GM12878 (cell line): ENCODE data around the gene GPC6. TPM values are rescaled to one million over a fixed set of nuclear protein-coding genes. Genes with fewer than 3 reads are reported as not detected.

Experiments
- ATAC-seq: fragments of 200-7000 bp; cut with Tn5 transposase; 3 replicates; pipeline ENCODE4 v1.9.1; 2020; ENCODE audit warnings: mild to moderate bottlenecking, moderate library complexity
- BruUV-seq: library from RNA; stranded (reverse); fragments of 400-500 nt; replicated peaks from 2 replicates; lab custom pipeline; 2021; lab: Mats Ljungman, UMichigan
- CTCF ChIA-PET: fragments of 300-600 bp; sonication (Branson Sonifier 250); formaldehyde crosslinking; extraction: SDS; loops from one replicate; lab custom pipeline; 2021; ENCODE audit warnings: inconsistent platforms; lab: Yijun Ruan, JAX
- POLR2A ChIA-PET: fragments of 350-600 bp; formaldehyde crosslinking; extraction: SDS; loops from one replicate; lab custom pipeline; 2021; ENCODE audit warnings: inconsistent platforms; lab: Charles Lee
- RAD21 ChIA-PET: fragments of 300-600 bp; sonication (Branson Sonifier 250); formaldehyde crosslinking; loops from one replicate; lab custom pipeline; 2023; ENCODE audit warnings: antibody characterized with exemption; ENCODE audit not compliant: unreplicated experiment; lab: Charles Lee
- SMC1A ChIA-PET: fragments of 300-600 bp; sonication (Branson Sonifier 250); formaldehyde crosslinking; loops from one replicate; lab custom pipeline; 2023; ENCODE audit not compliant: unreplicated experiment, uncharacterized antibody; lab: Charles Lee
- DNase-seq: peaks from one replicate; pipeline ENCODE4 v3.0.0-alpha.2; 2011; ENCODE audit warnings: low read depth, low spot score
- FAIRE-seq: peaks from 3 replicates; lab custom pipeline; 2011; peaks lifted over from hg19 to GRCh38; lab: Jason Lieb, UNC
- H2AFZ ChIP-seq: 2 replicates; pipeline ENCODE4 v1.6.0; 2011; ENCODE audit warnings: low read depth, low read length, control low read depth; ENCODE audit not compliant: control insufficient read depth
- H3K27ac ChIP-seq: 2 replicates; pipeline ENCODE4 v1.5.1; 2011; ENCODE audit warnings: control low read depth; ENCODE audit not compliant: control insufficient read depth, insufficient read depth
- H3K27me3 ChIP-seq, 2 experiments: replicated peaks in 1 of 2; 2 replicates each; pipeline versions ENCODE4 v1.6.0 to v1.6.1; 2011; ENCODE audit warnings: low read length in 1 of 2; ENCODE audit not compliant: control insufficient read depth in 2 of 2, insufficient read depth in 2 of 2
- H3K36me3 ChIP-seq, 2 experiments: 2 replicates each; pipeline ENCODE4 v1.5.1; 2011; ENCODE audit warnings: low read length in 1 of 2; ENCODE audit not compliant: control insufficient read depth in 2 of 2, insufficient read depth in 2 of 2
- H3K4me1 ChIP-seq: 2 replicates; pipeline ENCODE4 v1.6.1; 2011; ENCODE audit warnings: mild to moderate bottlenecking, low read length, moderate library complexity, mixed read lengths; ENCODE audit not compliant: control insufficient read depth, insufficient read depth
- H3K4me2 ChIP-seq: 2 replicates; pipeline ENCODE4 v1.6.0; 2011; ENCODE audit warnings: control low read depth; ENCODE audit not compliant: control insufficient read depth, insufficient read depth
- H3K4me3 ChIP-seq: fragments of 200-600 bp; sonication (generic); 2 replicates; pipeline ENCODE4 v1.5.1; 2016
- H3K79me2 ChIP-seq: 2 replicates; pipeline ENCODE4 v1.6.0; 2011; ENCODE audit warnings: low read length; ENCODE audit not compliant: control insufficient read depth, insufficient read depth
- H3K9ac ChIP-seq: 2 replicates; pipeline ENCODE4 v1.8.0; 2011; ENCODE audit warnings: low read length, control low read depth, mixed read lengths; ENCODE audit not compliant: control insufficient read depth, insufficient read depth
- H3K9me3 ChIP-seq: replicated peaks from 3 replicates; pipeline ENCODE4 v1.5.1; 2011; ENCODE audit warnings: mild to moderate bottlenecking, low read length; ENCODE audit not compliant: control insufficient read depth, insufficient read depth
- H4K20me1 ChIP-seq: 2 replicates; pipeline ENCODE4 v1.6.0; 2011; ENCODE audit not compliant: control insufficient read depth, insufficient read depth
- ASH2L ChIP-seq: fragments of 300-600, 200-600 bp; sonication (generic); IDR thresholded peaks from 2 replicates; pipeline ENCODE4 v1.6.1; 2017; ENCODE audit warnings: low read depth, mild to moderate bottlenecking, borderline replicate concordance
- BCL3 ChIP-seq: IDR thresholded peaks from 2 replicates; pipeline ENCODE4 v1.6.1; 2011; ENCODE audit warnings: borderline replicate concordance, low read depth, mild to moderate bottlenecking, moderate library complexity, low read length; ENCODE audit not compliant: insufficient read depth, poor library complexity, severe bottlenecking
- CHD1 ChIP-seq: IDR thresholded peaks from 2 replicates; pipeline ENCODE4 v1.6.1; 2012; ENCODE audit warnings: low read depth, low read length, improper control_type of control experiment
- EP300 ChIP-seq, 2 experiments: fragments of 150-350 bp in 1 of 2; IDR thresholded peaks; 2 replicates each; pipeline ENCODE4 v1.6.1; 2011 to 2012; ENCODE audit warnings: low read depth in 2 of 2, low read length in 2 of 2, borderline replicate concordance in 1 of 2, improper control_type of control experiment in 1 of 2, inconsistent platforms in 1 of 2; ENCODE audit not compliant: control insufficient read depth in 1 of 2
- IRF5 ChIP-seq: fragments of 450-650 bp; IDR thresholded peaks from 2 replicates; pipeline ENCODE4 v1.6.1; 2017; ENCODE audit warnings: borderline replicate concordance
- PAX8 ChIP-seq: fragments of 450-650 bp; IDR thresholded peaks from 2 replicates; pipeline ENCODE4 v1.6.1; 2017; ENCODE audit warnings: mild to moderate bottlenecking, moderate library complexity
- POLR2AphosphoS2 ChIP-seq: IDR thresholded peaks from 2 replicates; pipeline ENCODE4 v1.6.1; 2011; ENCODE audit warnings: low read depth, mild to moderate bottlenecking, low read length, improper control_type of control experiment, moderate library complexity
- SP1 ChIP-seq: IDR thresholded peaks from one replicate; pipeline ENCODE4 v1.6.1; 2011; ENCODE audit warnings: low read depth, low read length
- TARDBP ChIP-seq: IDR thresholded peaks from 2 replicates; pipeline ENCODE4 v1.6.1; 2016; ENCODE audit warnings: borderline replicate concordance
- TCF12 ChIP-seq: IDR thresholded peaks from 2 replicates; pipeline ENCODE4 v1.6.1; 2011; ENCODE audit warnings: low read depth, mild to moderate bottlenecking, low read length
- WRNIP1 ChIP-seq: IDR thresholded peaks from 2 replicates; pipeline ENCODE4 v1.6.1; 2011; ENCODE audit warnings: low read depth, low read length, improper control_type of control experiment, borderline replicate concordance
- ZNF24 ChIP-seq: fragments of 450-650 bp; IDR thresholded peaks from 2 replicates; pipeline ENCODE4 v1.6.1; 2017; ENCODE audit warnings: antibody characterized with exemption, mild to moderate bottlenecking
- WGBS: methylation state at CpG from one replicate; pipeline ENCODE4 v1.1.6; 2016; ENCODE audit warnings: low lambda C conversion rate; ENCODE audit not compliant: insufficient replicate concordance, insufficient coverage; ENCODE audit errors: missing lambda C conversion rate; 5-methylcytosine and 5-hydroxymethylcytosine counted together
- in situ Hi-C: fragments of 300-500 bp; cut with MboI; formaldehyde crosslinking; loops from 9 replicates; pipeline ENCODE4 v1.14.3; 2018; ENCODE audit warnings: mixed read lengths
- intact Hi-C: fragments of 100-400 bp; cut with micrococcal nuclease; formaldehyde crosslinking; loops from one replicate; pipeline ENCODE4 v1.14.2; 2022; ENCODE audit not compliant: unreplicated experiment
- polyA plus RNA-seq, 11 experiments: library from polyadenylated mRNA; depleted of rRNA in 4 of 11; unstranded in 6 of 11; stranded (reverse) in 5 of 11; fragments of >200 nt; fragmentation: Nextera tagmentation in 4 of 11; fragmentation: Illumina TruSeq in 1 of 11; extraction: Ambion mirVana in 4 of 11; extraction: Trizol in 1 of 11; gene quantifications; 1 replicate in 1 of 11; 2 replicates in 10 of 11; pipeline versions ENCODE4 v1.2.1 to v1.2.3, GENCODE V29; 2011 to 2016; ENCODE audit warnings: inconsistent platforms in 2 of 11, missing spikeins in 2 of 11, low read depth in 1 of 11
- total RNA-seq, 4 experiments: library from RNA; depleted of rRNA in 3 of 4; stranded (reverse); fragments of >200 nt in 3 of 4; fragmentation: Illumina TruSeq in 1 of 4; extraction: Trizol in 1 of 4; gene quantifications; 2 replicates each; pipeline versions ENCODE4 v1.2.1 to v1.2.3, GENCODE V29; 2013 to 2021

Gene GPC6
- total and polyA plus RNA-seq, 10 of the 15 experiments (the other 5 are each of a cell fraction or from before 2014, with no cell fraction given): 0.03 to 0.04 (median 0.03) TPM; not detected in 7

DNA sequence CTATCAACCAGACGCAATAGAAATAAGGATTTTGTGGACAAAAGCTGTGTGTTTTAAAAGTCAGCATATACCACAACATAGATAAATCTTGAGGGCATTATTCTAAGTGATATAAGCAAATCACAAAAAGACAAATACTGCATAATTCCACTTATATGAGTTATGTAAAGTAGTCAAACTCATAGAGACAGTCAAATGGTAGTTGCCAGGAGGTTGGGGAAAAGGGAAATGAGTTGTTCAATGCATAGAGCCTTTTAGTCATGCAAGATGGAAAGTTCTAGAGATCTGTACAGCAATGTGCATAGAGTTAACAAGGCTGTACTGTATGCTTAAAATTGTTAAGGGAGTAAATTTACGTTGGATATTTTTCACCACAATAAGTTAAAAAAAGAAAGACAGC, 1008.1 kb downstream of the GPC6 start:
- no peak for ATAC-seq
- WGBS: 24% methylated on average over 2 of the region's 2 CpGs
- in situ Hi-C loops: no loop called here
- no peak for TF ChIP-seq SP1
- no peak for TF ChIP-seq POLR2AphosphoS2
- TF ChIP-seq ZNF24: no peak
- TF ChIP-seq IRF5: no peak
- TF ChIP-seq TCF12: no peak
- TF ChIP-seq BCL3: no peak
- TF ChIP-seq WRNIP1: no peak
- TF ChIP-seq ASH2L: no peak
- no peak for TF ChIP-seq TARDBP
- TF ChIP-seq EP300 (IDR thresholded peaks at IDR 0.05; ENCODE audit: borderline replicate concordance in 1 of 2, control insufficient read depth in 1 of 2, low read depth in 2 of 2, low read length in 2 of 2): no peak
- TF ChIP-seq PAX8: no peak
- no peak for TF ChIP-seq CHD1
- ChIA-PET POLR2A (interaction anchor here (0.6 kb wide), 1 partner anchor 26 kb away, joined by 4 read pairs; no protein-coding TSS in a partner anchor), CTCF (interaction anchor here (0.6 kb wide), 1 partner anchor 688 kb away, joined by 4 read pairs; no protein-coding TSS in a partner anchor), RAD21 (no interaction called here), SMC1A (interaction anchor here (0.8 kb wide), 1 partner anchor 18 kb away, joined by 3 read pairs; no protein-coding TSS in a partner anchor)
- H2AFZ ChIP-seq: no peak overlapping the region
- no peaks in the 10 kb centered on the region for H3K79me2 ChIP-seq
- no TSS peak for BruUV-seq
- H4K20me1 ChIP-seq: no peaks in the 10 kb centered on the region
- no peak overlapping the region for H3K4me3 ChIP-seq
- H3K27ac ChIP-seq: no peak overlapping the region
- no peak for DNase-seq
- H3K4me2 ChIP-seq: no peak overlapping the region
- no peak overlapping the region for H3K9ac ChIP-seq
- H3K4me1 ChIP-seq: no peaks in the 10 kb centered on the region
- FAIRE-seq: no peak
- no peaks in the 10 kb centered on the region for H3K9me3 ChIP-seq
- intact Hi-C loops: no loop called here
- no peaks in the 10 kb centered on the region for H3K36me3 ChIP-seq
- H3K27me3 ChIP-seq: no peaks in the 10 kb centered on the region
